Measurements from ENCODE around the gene FER.

- TF ChIP-seq CTCF (IDR thresholded peaks at IDR 0.05) (no peak), POLR2A (IDR thresholded peaks at IDR 0.05) (no peak), POLR2AphosphoS5 (IDR thresholded peaks at IDR 0.05; ENCODE audit: insufficient read depth in 1 of 2, low read depth in 1 of 2) (no peak)
Measured at GRCh38 chr5:109168151-109168550, 420.5 kb downstream of the FER start.
